GM23338 (cell line): ENCODE measurements around the gene ZNF10.

Source experiments
- CREB1 ChIP-seq: fragments of 250-450 bp; sonication (Bioruptor Pico); IDR thresholded peaks from 2 replicates; pipeline ENCODE4 v1.5.0; 2020; ENCODE audit warnings: low read depth, mild to moderate bottlenecking, moderate library complexity
- EZH2 ChIP-seq: fragments of 200-600 bp; sonication (generic); IDR thresholded peaks from one replicate; pipeline ENCODE4 v1.8.0; 2017; ENCODE audit warnings: antibody characterized with exemption, mild to moderate bottlenecking, low read depth; ENCODE audit not compliant: unreplicated experiment
- EZH2phosphoT487 ChIP-seq: fragments of 200-600 bp; sonication (generic); IDR thresholded peaks from one replicate; pipeline ENCODE4 v1.8.1; 2018; ENCODE audit warnings: antibody characterized with exemption; ENCODE audit not compliant: unreplicated experiment
- JUNB ChIP-seq: IDR thresholded peaks from one replicate; pipeline ENCODE4 v1.6.1; 2016; ENCODE audit warnings: antibody characterized with exemption; ENCODE audit not compliant: unreplicated experiment
- POLR2AphosphoS5 ChIP-seq: IDR thresholded peaks from 2 replicates; pipeline ENCODE4 v1.6.1; 2016; ENCODE audit warnings: antibody characterized with exemption, low read depth
- ZNF114 ChIP-seq: fragments of 250-450 bp; sonication (Bioruptor Pico); IDR thresholded peaks from 2 replicates; pipeline ENCODE4 v1.5.0; 2020; ENCODE audit warnings: mild to moderate bottlenecking, moderate library complexity
- ZNF331 ChIP-seq: fragments of 250-450 bp; sonication (Bioruptor Pico); IDR thresholded peaks from 2 replicates; pipeline ENCODE4 v1.5.0; 2020; ENCODE audit warnings: low read depth, mild to moderate bottlenecking, moderate library complexity
- TF ChIP-seq, protein P1 (sequence below), 2 experiments: fragments of 200-600 bp in 1 of 2; sonication (generic) in 1 of 2; conservative IDR thresholded peaks; 2 replicates each; pipeline versions ENCODE4 v1.5.1 to v1.6.1; 2016 to 2017; ENCODE audit warnings: antibody characterized with exemption in 2 of 2, low read depth in 2 of 2, mild to moderate bottlenecking in 2 of 2, moderate library complexity in 1 of 2
- TF ChIP-seq, protein P2 (sequence below): IDR thresholded peaks from one replicate; pipeline ENCODE4 v1.6.1; 2018; ENCODE audit warnings: antibody characterized with exemption; ENCODE audit not compliant: unreplicated experiment
- TF ChIP-seq, protein P3 (sequence below): IDR thresholded peaks from 2 replicates; pipeline ENCODE4 v1.6.1; 2016; ENCODE audit warnings: antibody characterized with exemption
- TF ChIP-seq, protein P4 (sequence below): fragments of 250-450 bp; sonication (Bioruptor Pico); IDR thresholded peaks from 2 replicates; pipeline ENCODE4 v1.5.0; 2020; ENCODE audit warnings: mild to moderate bottlenecking, moderate library complexity

DNA sequence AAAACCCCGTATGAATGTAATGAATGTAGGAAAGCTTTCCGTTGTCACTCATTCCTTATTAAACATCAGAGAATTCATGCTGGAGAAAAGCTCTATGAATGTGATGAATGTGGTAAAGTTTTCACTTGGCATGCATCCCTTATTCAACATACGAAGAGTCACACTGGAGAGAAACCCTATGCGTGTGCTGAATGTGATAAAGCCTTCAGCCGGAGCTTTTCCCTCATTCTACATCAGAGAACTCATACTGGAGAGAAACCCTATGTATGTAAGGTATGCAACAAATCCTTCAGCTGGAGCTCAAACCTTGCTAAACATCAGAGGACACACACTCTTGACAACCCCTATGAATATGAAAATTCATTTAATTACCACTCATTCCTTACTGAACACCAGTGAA lies 24.2 kb upstream of the ZNF10 start:
- TF ChIP-seq, protein P1, sequence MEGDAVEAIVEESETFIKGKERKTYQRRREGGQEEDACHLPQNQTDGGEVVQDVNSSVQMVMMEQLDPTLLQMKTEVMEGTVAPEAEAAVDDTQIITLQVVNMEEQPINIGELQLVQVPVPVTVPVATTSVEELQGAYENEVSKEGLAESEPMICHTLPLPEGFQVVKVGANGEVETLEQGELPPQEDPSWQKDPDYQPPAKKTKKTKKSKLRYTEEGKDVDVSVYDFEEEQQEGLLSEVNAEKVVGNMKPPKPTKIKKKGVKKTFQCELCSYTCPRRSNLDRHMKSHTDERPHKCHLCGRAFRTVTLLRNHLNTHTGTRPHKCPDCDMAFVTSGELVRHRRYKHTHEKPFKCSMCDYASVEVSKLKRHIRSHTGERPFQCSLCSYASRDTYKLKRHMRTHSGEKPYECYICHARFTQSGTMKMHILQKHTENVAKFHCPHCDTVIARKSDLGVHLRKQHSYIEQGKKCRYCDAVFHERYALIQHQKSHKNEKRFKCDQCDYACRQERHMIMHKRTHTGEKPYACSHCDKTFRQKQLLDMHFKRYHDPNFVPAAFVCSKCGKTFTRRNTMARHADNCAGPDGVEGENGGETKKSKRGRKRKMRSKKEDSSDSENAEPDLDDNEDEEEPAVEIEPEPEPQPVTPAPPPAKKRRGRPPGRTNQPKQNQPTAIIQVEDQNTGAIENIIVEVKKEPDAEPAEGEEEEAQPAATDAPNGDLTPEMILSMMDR (conservative IDR thresholded peaks at IDR 0.05; ENCODE audit: low read depth in 2 of 2) = no peak
- TF ChIP-seq EZH2 (no peak), EZH2phosphoT487 (no peak), POLR2AphosphoS5 (no peak), ZNF331 (CRISPR knock-in tag) (no peak), CREB1 (CRISPR knock-in tag) (no peak), JUNB (no peak), ZNF114 (CRISPR knock-in tag) (no peak)
- TF ChIP-seq, protein P2, sequence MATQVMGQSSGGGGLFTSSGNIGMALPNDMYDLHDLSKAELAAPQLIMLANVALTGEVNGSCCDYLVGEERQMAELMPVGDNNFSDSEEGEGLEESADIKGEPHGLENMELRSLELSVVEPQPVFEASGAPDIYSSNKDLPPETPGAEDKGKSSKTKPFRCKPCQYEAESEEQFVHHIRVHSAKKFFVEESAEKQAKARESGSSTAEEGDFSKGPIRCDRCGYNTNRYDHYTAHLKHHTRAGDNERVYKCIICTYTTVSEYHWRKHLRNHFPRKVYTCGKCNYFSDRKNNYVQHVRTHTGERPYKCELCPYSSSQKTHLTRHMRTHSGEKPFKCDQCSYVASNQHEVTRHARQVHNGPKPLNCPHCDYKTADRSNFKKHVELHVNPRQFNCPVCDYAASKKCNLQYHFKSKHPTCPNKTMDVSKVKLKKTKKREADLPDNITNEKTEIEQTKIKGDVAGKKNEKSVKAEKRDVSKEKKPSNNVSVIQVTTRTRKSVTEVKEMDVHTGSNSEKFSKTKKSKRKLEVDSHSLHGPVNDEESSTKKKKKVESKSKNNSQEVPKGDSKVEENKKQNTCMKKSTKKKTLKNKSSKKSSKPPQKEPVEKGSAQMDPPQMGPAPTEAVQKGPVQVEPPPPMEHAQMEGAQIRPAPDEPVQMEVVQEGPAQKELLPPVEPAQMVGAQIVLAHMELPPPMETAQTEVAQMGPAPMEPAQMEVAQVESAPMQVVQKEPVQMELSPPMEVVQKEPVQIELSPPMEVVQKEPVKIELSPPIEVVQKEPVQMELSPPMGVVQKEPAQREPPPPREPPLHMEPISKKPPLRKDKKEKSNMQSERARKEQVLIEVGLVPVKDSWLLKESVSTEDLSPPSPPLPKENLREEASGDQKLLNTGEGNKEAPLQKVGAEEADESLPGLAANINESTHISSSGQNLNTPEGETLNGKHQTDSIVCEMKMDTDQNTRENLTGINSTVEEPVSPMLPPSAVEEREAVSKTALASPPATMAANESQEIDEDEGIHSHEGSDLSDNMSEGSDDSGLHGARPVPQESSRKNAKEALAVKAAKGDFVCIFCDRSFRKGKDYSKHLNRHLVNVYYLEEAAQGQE = no peak
- TF ChIP-seq, protein P3, sequence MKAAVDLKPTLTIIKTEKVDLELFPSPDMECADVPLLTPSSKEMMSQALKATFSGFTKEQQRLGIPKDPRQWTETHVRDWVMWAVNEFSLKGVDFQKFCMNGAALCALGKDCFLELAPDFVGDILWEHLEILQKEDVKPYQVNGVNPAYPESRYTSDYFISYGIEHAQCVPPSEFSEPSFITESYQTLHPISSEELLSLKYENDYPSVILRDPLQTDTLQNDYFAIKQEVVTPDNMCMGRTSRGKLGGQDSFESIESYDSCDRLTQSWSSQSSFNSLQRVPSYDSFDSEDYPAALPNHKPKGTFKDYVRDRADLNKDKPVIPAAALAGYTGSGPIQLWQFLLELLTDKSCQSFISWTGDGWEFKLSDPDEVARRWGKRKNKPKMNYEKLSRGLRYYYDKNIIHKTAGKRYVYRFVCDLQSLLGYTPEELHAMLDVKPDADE = no peak
- TF ChIP-seq, protein P4, sequence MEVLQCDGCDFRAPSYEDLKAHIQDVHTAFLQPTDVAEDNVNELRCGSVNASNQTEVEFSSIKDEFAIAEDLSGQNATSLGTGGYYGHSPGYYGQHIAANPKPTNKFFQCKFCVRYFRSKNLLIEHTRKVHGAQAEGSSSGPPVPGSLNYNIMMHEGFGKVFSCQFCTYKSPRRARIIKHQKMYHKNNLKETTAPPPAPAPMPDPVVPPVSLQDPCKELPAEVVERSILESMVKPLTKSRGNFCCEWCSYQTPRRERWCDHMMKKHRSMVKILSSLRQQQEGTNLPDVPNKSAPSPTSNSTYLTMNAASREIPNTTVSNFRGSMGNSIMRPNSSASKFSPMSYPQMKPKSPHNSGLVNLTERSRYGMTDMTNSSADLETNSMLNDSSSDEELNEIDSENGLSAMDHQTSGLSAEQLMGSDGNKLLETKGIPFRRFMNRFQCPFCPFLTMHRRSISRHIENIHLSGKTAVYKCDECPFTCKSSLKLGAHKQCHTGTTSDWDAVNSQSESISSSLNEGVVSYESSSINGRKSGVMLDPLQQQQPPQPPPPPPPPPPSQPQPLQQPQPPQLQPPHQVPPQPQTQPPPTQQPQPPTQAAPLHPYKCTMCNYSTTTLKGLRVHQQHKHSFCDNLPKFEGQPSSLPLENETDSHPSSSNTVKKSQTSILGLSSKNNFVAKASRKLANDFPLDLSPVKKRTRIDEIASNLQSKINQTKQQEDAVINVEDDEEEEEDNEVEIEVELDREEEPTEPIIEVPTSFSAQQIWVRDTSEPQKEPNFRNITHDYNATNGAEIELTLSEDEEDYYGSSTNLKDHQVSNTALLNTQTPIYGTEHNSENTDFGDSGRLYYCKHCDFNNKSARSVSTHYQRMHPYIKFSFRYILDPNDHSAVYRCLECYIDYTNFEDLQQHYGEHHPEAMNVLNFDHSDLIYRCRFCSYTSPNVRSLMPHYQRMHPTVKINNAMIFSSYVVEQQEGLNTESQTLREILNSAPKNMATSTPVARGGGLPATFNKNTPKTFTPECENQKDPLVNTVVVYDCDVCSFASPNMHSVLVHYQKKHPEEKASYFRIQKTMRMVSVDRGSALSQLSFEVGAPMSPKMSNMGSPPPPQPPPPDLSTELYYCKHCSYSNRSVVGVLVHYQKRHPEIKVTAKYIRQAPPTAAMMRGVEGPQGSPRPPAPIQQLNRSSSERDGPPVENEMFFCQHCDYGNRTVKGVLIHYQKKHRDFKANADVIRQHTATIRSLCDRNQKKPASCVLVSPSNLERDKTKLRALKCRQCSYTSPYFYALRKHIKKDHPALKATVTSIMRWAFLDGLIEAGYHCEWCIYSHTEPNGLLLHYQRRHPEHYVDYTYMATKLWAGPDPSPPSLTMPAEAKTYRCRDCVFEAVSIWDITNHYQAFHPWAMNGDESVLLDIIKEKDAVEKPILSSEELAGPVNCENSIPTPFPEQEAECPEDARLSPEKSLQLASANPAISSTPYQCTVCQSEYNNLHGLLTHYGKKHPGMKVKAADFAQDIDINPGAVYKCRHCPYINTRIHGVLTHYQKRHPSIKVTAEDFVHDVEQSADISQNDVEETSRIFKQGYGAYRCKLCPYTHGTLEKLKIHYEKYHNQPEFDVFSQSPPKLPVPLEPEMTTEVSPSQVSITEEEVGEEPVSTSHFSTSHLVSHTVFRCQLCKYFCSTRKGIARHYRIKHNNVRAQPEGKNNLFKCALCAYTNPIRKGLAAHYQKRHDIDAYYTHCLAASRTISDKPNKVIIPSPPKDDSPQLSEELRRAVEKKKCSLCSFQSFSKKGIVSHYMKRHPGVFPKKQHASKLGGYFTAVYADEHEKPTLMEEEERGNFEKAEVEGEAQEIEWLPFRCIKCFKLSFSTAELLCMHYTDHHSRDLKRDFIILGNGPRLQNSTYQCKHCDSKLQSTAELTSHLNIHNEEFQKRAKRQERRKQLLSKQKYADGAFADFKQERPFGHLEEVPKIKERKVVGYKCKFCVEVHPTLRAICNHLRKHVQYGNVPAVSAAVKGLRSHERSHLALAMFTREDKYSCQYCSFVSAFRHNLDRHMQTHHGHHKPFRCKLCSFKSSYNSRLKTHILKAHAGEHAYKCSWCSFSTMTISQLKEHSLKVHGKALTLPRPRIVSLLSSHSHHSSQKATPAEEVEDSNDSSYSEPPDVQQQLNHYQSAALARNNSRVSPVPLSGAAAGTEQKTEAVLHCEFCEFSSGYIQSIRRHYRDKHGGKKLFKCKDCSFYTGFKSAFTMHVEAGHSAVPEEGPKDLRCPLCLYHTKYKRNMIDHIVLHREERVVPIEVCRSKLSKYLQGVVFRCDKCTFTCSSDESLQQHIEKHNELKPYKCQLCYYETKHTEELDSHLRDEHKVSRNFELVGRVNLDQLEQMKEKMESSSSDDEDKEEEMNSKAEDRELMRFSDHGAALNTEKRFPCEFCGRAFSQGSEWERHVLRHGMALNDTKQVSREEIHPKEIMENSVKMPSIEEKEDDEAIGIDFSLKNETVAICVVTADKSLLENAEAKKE (CRISPR knock-in tag) = no peak
